Mucosa of descending colon (tissue), 3 donors: ENCODE data around the gene HSD17B8. TPM values are rescaled to one million over a fixed set of nuclear protein-coding genes. Genes with fewer than 3 reads are reported as not detected.

Source experiments
- ATAC-seq: fragments of 200-7000 bp; cut with Tn5 transposase; one replicate; pipeline ENCODE4 v1.9.1; 2020; ENCODE audit warnings: mild to moderate bottlenecking, moderate library complexity
- DNase-seq, 3 donors: peaks; one replicate each; pipeline ENCODE4 v3.0.0-alpha.2; 2020
- H3K36me3 ChIP-seq: fragments of 200-600 bp; one replicate; pipeline ENCODE4 v1.8.0; 2021; ENCODE audit warnings: low read depth, mild to moderate bottlenecking
- H3K4me1 ChIP-seq: fragments of 200-600 bp; one replicate; pipeline ENCODE4 v1.8.0; 2021; ENCODE audit warnings: low read depth, mild to moderate bottlenecking
- H3K4me3 ChIP-seq: fragments of 200-600 bp; one replicate; pipeline ENCODE4 v1.8.0; 2021; ENCODE audit warnings: mild to moderate bottlenecking
- H3K9me3 ChIP-seq: fragments of 200-600 bp; one replicate; pipeline ENCODE4 v1.8.0; 2021; ENCODE audit warnings: mild to moderate bottlenecking
- CTCF ChIP-seq: fragments of 200-600 bp; IDR thresholded peaks from one replicate; pipeline ENCODE4 v1.8.0; 2022; ENCODE audit warnings: antibody characterized with exemption, mild to moderate bottlenecking
- intact Hi-C, 2 donors: fragments of 100-400 bp; cut with DNase I in 1 of 2; cut with micrococcal nuclease in 1 of 2; formaldehyde crosslinking; loops; one replicate each; pipeline versions ENCODE4 v1.11.0 to v1.11.1; 2022; cut with DNase I, micrococcal nuclease
- total RNA-seq, 3 donors: library from RNA; stranded (reverse); fragmentation: NEBNext Ultra II Directional in 2 of 3; extraction: Animal tissue kit (Norgen Biotek cat#: 25700) in 2 of 3; gene quantifications; one replicate each; pipeline versions ENCODE4 v1.2.1 to v1.2.4, GENCODE V29; 2021 to 2023
- donor health status: DM: no; HTN: no; CAD: no; lungs with moderate emphysema.
- donor health status: DM: no; HTN: no; CAD: no.
- donor health status: DM: no; HTN: yes; CAD: no.

The HSD17B8 gene
- total RNA-seq, 3 donors from 2014 or later = 12.3 to 23.2 (median 19.7) TPM

DNA sequence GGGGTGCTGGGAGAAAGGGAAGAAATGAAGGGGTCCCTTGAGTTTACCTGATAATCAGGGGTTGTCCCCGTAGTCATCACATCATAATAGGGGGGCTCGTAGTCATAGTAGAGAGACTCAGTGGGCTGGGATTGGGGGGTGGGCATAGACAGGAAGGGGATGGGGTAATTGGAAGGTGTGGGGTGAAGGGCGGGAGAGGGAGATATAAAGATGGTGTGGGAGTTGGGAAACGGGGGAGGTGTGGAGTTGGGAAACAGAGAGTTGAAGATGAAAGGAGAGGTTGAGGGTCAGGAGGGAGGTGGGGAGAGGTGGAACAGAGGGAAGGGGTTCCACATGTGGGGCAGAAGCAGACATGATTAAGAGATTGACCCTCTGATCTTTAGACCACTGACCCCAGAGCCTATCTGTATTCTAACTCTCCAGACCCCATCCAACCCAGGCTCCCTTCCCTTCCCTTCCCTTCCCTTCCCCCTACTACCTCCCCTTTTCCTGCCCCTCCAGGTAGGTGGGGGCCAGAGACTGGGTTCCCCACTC lies 18.7 kb upstream of the HSD17B8 start:
- no peak overlapping the region for H3K4me3 ChIP-seq
- DNase-seq (no peak), ATAC-seq (no peak)
- intact Hi-C loops = no loop called here
- no peaks in the 10 kb centered on the region for H3K36me3 ChIP-seq
- H3K4me1 ChIP-seq = no peaks in the 10 kb centered on the region
- TF ChIP-seq CTCF = no peak
- H3K9me3 ChIP-seq = no peaks in the 10 kb centered on the region

DNA sequence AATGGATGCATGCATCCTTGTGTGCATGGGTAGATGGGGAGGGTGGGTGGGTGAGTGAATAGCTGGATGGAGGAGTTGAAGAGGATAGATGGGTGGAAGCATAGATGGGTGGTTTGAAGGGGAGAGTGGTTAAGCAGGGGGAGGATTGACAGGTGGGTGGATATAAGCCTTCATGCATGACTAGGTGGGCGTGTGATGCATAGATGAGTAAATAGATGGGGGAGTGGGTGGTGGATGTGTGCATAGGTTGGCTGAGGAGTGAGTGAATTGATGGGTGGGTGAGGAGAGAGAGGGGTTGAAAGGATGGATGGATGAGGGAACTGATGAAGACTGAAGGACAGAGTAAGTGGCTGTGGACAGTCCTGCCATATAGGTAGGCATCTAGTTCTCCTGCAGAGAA lies 16.6 kb upstream of the HSD17B8 start:
- Histone ChIP-seq H3K4me1 (peaks cover 8% of the 10 kb centered on the region), H3K9me3 (no peaks in the 10 kb centered on the region), H3K36me3 (no peaks in the 10 kb centered on the region), H3K4me3 (no peak overlapping the region)
- TF ChIP-seq CTCF = no peak
- DNase-seq = no peak
- ATAC-seq = no peak
- intact Hi-C loops = no loop called here

DNA sequence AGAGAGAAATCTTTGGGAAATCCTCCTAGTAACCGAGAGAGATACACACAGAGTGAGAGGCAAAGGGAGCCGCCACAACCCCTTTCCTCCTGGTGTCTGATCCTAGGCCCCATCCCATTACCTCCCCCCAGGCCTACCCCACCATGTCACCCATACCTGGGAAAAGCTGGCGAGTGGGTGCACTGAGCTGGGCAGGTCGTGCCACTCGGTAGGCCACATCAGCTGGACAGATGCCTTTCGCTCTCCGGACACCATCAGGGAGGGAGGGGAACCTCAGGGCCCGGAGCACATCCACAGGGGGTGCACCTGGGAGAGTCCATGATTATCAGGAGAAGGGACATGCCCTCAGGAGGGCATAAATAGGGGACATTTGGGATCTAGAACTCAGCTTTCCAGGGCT lies 15.3 kb upstream of the HSD17B8 start:
- Histone ChIP-seq H3K4me3 (no peak overlapping the region), H3K4me1 (peaks cover 10% of the 10 kb centered on the region), H3K36me3 (no peaks in the 10 kb centered on the region), H3K9me3 (no peaks in the 10 kb centered on the region)
- no peak for TF ChIP-seq CTCF
- DNase-seq = peak in 1 of 3 donors; percentile 27
- no peak for ATAC-seq
- intact Hi-C loops = no loop called here

DNA sequence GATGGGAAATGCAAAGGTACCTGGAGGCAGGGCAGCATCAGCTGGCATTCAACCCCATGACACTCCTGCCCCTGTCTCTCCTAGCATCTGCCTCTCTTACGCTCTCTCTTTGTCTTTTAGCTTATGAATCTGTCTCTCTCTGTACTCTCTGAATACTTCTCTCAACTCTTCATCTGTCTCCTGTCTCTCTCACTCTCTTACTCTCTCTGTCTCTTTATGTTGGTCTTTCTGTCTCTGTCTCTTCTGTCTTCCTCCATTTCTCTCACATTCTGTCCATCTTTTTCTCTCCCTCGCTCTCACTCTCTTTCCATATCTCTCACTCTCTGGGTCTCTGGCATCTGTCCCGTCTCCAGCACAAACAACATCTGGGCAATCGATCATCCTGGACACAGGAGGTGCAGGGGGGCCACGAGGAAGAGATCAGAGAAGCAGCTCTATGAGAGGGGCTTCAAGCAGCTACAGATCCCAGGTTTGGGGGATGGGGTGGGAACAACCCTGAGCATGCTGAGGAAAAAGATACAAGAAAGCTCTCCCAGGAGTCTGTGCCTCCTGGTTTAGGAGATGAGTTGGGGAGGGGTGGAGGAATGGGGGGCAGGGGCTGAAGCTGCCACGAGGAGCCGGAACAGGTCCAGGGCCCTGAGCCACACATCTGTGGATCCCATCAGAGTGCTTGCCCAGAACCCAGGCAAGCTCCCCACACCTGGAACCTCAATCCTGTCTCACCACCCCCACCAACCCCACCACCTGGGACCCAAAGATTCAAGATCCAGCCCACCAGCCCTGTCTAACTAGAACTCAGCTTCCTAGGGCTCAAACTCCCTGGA lies 14.6 kb upstream of the HSD17B8 start:
- no peak for TF ChIP-seq CTCF
- DNase-seq (no peak), ATAC-seq (no peak)
- Histone ChIP-seq H3K4me3 (no peak overlapping the region), H3K9me3 (no peaks in the 10 kb centered on the region), H3K4me1 (peaks cover 10% of the 10 kb centered on the region), H3K36me3 (no peaks in the 10 kb centered on the region)
- intact Hi-C loops = no loop called here

DNA sequence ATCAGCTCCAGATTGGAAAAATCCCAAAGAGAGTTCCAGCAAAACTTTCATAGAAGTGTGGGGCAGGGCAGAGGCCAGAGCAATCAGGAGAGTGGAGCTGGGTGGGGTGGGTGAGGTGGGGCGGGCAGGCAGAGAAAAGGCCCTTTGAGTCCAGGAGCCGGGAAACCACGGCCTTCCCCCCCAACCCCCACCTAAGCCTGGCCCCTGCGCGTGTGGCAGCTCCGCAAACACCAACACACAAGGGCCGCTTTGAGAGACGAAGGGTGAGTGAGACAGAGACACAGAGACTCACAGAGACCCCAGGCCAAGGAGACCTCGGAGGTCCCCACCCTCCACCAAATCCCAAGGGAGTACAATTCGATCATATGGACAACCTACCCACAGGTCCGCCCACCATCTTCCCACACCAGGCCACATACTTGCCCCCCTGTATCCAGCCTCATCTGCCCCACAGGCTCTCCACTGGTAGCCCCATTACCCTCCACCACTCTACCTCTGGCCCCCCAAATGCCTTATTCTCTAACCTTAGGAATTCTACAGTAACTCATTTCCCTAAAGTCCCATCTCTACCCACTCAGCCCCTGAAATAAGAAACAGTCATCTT lies 13.8 kb upstream of the HSD17B8 start:
- Histone ChIP-seq H3K36me3 (no peaks in the 10 kb centered on the region), H3K4me1 (peaks cover 10% of the 10 kb centered on the region), H3K9me3 (no peaks in the 10 kb centered on the region), H3K4me3 (no peak overlapping the region)
- DNase-seq (peak in 1 of 3 donors; percentile 32), ATAC-seq (no peak)
- intact Hi-C loops = no loop called here
- TF ChIP-seq CTCF = no peak
